ENCODE results near the gene PLCD4. TPM values are rescaled to one million over a fixed set of nuclear protein-coding genes. Genes with fewer than 3 reads are reported as not detected.

Gene PLCD4
- total RNA-seq, 1 experiment from 2014 or later, result 5.6 TPM

GRCh38 chr2:218618102-218618860 lies 10.6 kb downstream of the PLCD4 start:
- peak; percentile 44 for TF ChIP-seq CTCF (conservative IDR thresholded peaks at IDR 0.05; ENCODE audit: low read depth, low read length)
- no peak for TF ChIP-seq EZH2 (IDR thresholded peaks at IDR 0.05; ENCODE audit: low read length, unreplicated experiment)
- H2AFZ ChIP-seq (ENCODE audit: low read length), result no peak overlapping the region

GRCh38 chr2:218621007-218621406 lies 13.3 kb downstream of the PLCD4 start:
- Histone ChIP-seq H3K9me2 (replicated peaks; ENCODE audit: low read length) (no peaks in the 10 kb centered on the region), H3K9me3 (ENCODE audit: low read length) (no peaks in the 10 kb centered on the region), H3K4me2 (ENCODE audit: low read length) (no peak overlapping the region), H3F3A (ENCODE audit: low read length, unreplicated experiment) (no peaks in the 10 kb centered on the region), H4K20me1 (ENCODE audit: low read length) (no peaks in the 10 kb centered on the region), H3K79me2 (ENCODE audit: low read length) (no peaks in the 10 kb centered on the region), H3K27ac (ENCODE audit: low read length) (no peak overlapping the region), H2AFZ (ENCODE audit: low read length) (no peak overlapping the region), H3K4me1 (ENCODE audit: insufficient read depth, low read length) (no peaks in the 10 kb centered on the region), H3K36me3 (ENCODE audit: low read depth, low read length) (no peaks in the 10 kb centered on the region), H3K27me3 (ENCODE audit: low read length) (no peaks in the 10 kb centered on the region), H3K9ac (ENCODE audit: low read length) (no peak overlapping the region), H3K4me3 (ENCODE audit: low read length) (no peak overlapping the region)
- no TSS peak for BruUV-seq (replicated peaks)
- ATAC-seq, result no peak
- TF ChIP-seq EZH2 (IDR thresholded peaks at IDR 0.05; ENCODE audit: low read length, unreplicated experiment) (no peak), CTCF (conservative IDR thresholded peaks at IDR 0.05; ENCODE audit: low read depth, low read length) (no peak), EZH2phosphoT487 (IDR thresholded peaks at IDR 0.05; ENCODE audit: borderline replicate concordance, low read length) (no peak)
- ChIA-PET CTCF (no interaction called here), POLR2A (ENCODE audit: unreplicated experiment) (no interaction called here)
- DNase-seq, result no peak
- intact Hi-C loops (cut with micrococcal nuclease), result no loop called here

More at GRCh38 chr2:218618102-218618860, 10.6 kb downstream of the PLCD4 start:
- DNase-seq (peak; percentile 49), ATAC-seq (peak; percentile 77)
- H3K4me2 ChIP-seq (ENCODE audit: low read length), result no peak overlapping the region
- H3K9ac ChIP-seq (ENCODE audit: low read length), result no peak overlapping the region
- no peak overlapping the region for H3K4me3 ChIP-seq (ENCODE audit: low read length)
- H3K27ac ChIP-seq (ENCODE audit: low read length), result no peak overlapping the region
- H3K9me2 ChIP-seq (replicated peaks; ENCODE audit: low read length), result no peaks in the 10 kb centered on the region
- H3K9me3 ChIP-seq (ENCODE audit: low read length), result no peaks in the 10 kb centered on the region
- BruUV-seq (replicated peaks), result no TSS peak
- intact Hi-C loops (cut with micrococcal nuclease), result loop anchor here (1.0 kb wide), 1 partner anchor 212 kb away; no protein-coding TSS in a partner anchor
- no peaks in the 10 kb centered on the region for H3K27me3 ChIP-seq (ENCODE audit: low read length)
- H3F3A ChIP-seq (ENCODE audit: low read length, unreplicated experiment), result no peaks in the 10 kb centered on the region
- no peaks in the 10 kb centered on the region for H3K79me2 ChIP-seq (ENCODE audit: low read length)
- ChIA-PET POLR2A (ENCODE audit: unreplicated experiment) (no interaction called here), CTCF (no interaction called here)
- H3K36me3 ChIP-seq (ENCODE audit: low read depth, low read length), result no peaks in the 10 kb centered on the region
- H3K4me1 ChIP-seq (ENCODE audit: insufficient read depth, low read length), result no peaks in the 10 kb centered on the region
- H4K20me1 ChIP-seq (ENCODE audit: low read length), result no peaks in the 10 kb centered on the region

DNA sequence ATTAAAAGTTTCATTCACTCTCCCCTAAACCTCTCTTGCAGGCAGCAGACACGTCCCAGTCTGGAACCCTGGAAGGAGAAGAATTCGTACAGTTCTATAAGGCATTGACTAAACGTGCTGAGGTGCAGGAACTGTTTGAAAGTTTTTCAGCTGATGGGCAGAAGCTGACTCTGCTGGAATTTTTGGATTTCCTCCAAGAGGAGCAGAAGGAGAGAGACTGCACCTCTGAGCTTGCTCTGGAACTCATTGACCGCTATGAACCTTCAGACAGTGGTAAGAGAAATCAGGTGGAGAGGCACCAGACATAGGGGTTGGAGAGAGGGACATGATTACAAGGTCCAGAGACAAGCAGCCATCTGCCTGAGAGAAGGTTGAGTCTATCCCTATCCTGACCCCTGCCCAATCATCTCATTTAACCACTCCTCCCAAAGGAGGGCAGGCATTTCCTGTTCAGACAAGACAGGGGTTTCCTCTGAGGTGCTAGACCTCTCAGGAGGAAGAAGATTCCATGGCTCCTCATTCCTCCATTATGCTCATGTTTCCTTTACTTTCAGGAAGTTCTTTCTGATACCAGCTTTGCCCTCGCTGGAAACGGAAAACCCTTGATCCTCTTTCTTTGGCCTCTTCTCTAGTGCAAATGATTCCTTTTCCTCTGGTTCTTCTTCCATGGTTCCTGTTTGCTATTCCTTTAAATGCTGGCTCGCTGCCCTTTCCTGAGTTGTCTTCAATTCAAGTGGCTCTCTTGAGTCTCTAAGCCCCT lies 15.1 kb downstream of the PLCD4 start:
- no peaks in the 10 kb centered on the region for H3K9me2 ChIP-seq (replicated peaks; ENCODE audit: low read length)
- H3K27me3 ChIP-seq (ENCODE audit: low read length), result no peaks in the 10 kb centered on the region
- ATAC-seq (no peak), DNase-seq (no peak)
- H3F3A ChIP-seq (ENCODE audit: low read length, unreplicated experiment), result no peaks in the 10 kb centered on the region
- H3K4me1 ChIP-seq (ENCODE audit: insufficient read depth, low read length), result no peaks in the 10 kb centered on the region
- intact Hi-C loops (cut with micrococcal nuclease), result no loop called here
- H3K4me2 ChIP-seq (ENCODE audit: low read length), result no peak overlapping the region
- no peak overlapping the region for H3K9ac ChIP-seq (ENCODE audit: low read length)
- no peaks in the 10 kb centered on the region for H3K36me3 ChIP-seq (ENCODE audit: low read depth, low read length)
- H3K79me2 ChIP-seq (ENCODE audit: low read length), result no peaks in the 10 kb centered on the region
- no peak overlapping the region for H2AFZ ChIP-seq (ENCODE audit: low read length)
- no peak for TF ChIP-seq EZH2phosphoT487 (IDR thresholded peaks at IDR 0.05; ENCODE audit: borderline replicate concordance, low read length)
- no peak for TF ChIP-seq CTCF (conservative IDR thresholded peaks at IDR 0.05; ENCODE audit: low read depth, low read length)
- TF ChIP-seq EZH2 (IDR thresholded peaks at IDR 0.05; ENCODE audit: low read length, unreplicated experiment), result no peak
- H3K27ac ChIP-seq (ENCODE audit: low read length), result no peak overlapping the region
- H3K4me3 ChIP-seq (ENCODE audit: low read length), result no peak overlapping the region
- no peaks in the 10 kb centered on the region for H3K9me3 ChIP-seq (ENCODE audit: low read length)
- ChIA-PET POLR2A (ENCODE audit: unreplicated experiment) (no interaction called here), CTCF (no interaction called here)
- BruUV-seq (replicated peaks), result no TSS peak
- no peaks in the 10 kb centered on the region for H4K20me1 ChIP-seq (ENCODE audit: low read length)

Data from PC-3 (cell line).